GM23248 (cell line): Measurements from ENCODE around the gene CYB5D1. TPM values are rescaled to one million over a fixed set of nuclear protein-coding genes. Genes with fewer than 3 reads are reported as not detected.

Experiments used
- DNase-seq: peaks from one replicate; pipeline ENCODE4 v3.0.0-alpha.2; 2015
- H2AFZ ChIP-seq: fragments of 200-600 bp; sonication (generic); 2 replicates; pipeline ENCODE4 v1.6.1; 2016; ENCODE audit warnings: antibody characterized with exemption
- H3F3A ChIP-seq: fragments of 200-600 bp; sonication (generic); 2 replicates; pipeline ENCODE4 v1.6.1; 2016; ENCODE audit warnings: mild to moderate bottlenecking, antibody characterized with exemption, mixed run types; ENCODE audit not compliant: insufficient read depth
- H3K27ac ChIP-seq: fragments of 200-600 bp; sonication (generic); 2 replicates; pipeline ENCODE4 v1.5.1; 2016; ENCODE audit warnings: mild to moderate bottlenecking
- H3K27me3 ChIP-seq: fragments of 200-600 bp; sonication (generic); replicated peaks from 2 replicates; pipeline ENCODE4 v1.6.1; 2016; ENCODE audit warnings: mild to moderate bottlenecking; ENCODE audit not compliant: insufficient read depth
- H3K36me3 ChIP-seq: fragments of 200-600 bp; sonication (generic); 2 replicates; pipeline ENCODE4 v1.6.1; 2016; ENCODE audit warnings: low read depth, mild to moderate bottlenecking
- H3K4me1 ChIP-seq: fragments of 200-600 bp; sonication (generic); 2 replicates; pipeline ENCODE4 v1.6.1; 2016; ENCODE audit warnings: mild to moderate bottlenecking; ENCODE audit not compliant: insufficient read depth
- H3K4me2 ChIP-seq: fragments of 200-600 bp; sonication (generic); one replicate; pipeline ENCODE4 v1.6.1; 2016; ENCODE audit warnings: mild to moderate bottlenecking; ENCODE audit not compliant: unreplicated experiment
- H3K4me3 ChIP-seq: fragments of 200-600 bp; sonication (generic); 2 replicates; pipeline ENCODE4 v1.5.1; 2016; ENCODE audit warnings: mild to moderate bottlenecking
- H3K79me2 ChIP-seq: fragments of 200-600 bp; sonication (generic); 2 replicates; pipeline ENCODE4 v1.6.1; 2016; ENCODE audit warnings: mild to moderate bottlenecking; ENCODE audit not compliant: insufficient read depth
- H3K9ac ChIP-seq: fragments of 200-600 bp; sonication (generic); 2 replicates; pipeline ENCODE4 v1.6.1; 2016; ENCODE audit warnings: mild to moderate bottlenecking
- H3K9me2 ChIP-seq: fragments of 200-600 bp; sonication (generic); 2 replicates; pipeline ENCODE4 v1.6.1; 2016; ENCODE audit warnings: mixed run types, mild to moderate bottlenecking, moderate library complexity; ENCODE audit not compliant: insufficient read depth
- H3K9me3 ChIP-seq: fragments of 200-600 bp; sonication (generic); one replicate; pipeline ENCODE4 v1.6.1; 2017; ENCODE audit warnings: low read depth
- H4K20me1 ChIP-seq: fragments of 200-600 bp; sonication (generic); 2 replicates; pipeline ENCODE4 v1.6.0; 2016; ENCODE audit not compliant: insufficient read depth
- EZH2 ChIP-seq: fragments of 200-600 bp; sonication (generic); IDR thresholded peaks from 2 replicates; pipeline ENCODE4 v1.6.1; 2018; ENCODE audit warnings: antibody characterized with exemption, mild to moderate bottlenecking; ENCODE audit not compliant: insufficient read depth, poor library complexity, severe bottlenecking
- EZH2phosphoT487 ChIP-seq: fragments of 200-600 bp; sonication (generic); IDR thresholded peaks from 2 replicates; pipeline ENCODE4 v1.6.1; 2018; ENCODE audit warnings: antibody characterized with exemption, moderate library complexity, mild to moderate bottlenecking, low read depth; ENCODE audit not compliant: insufficient read depth
- WGBS, 2 experiments: methylation state at CpG; one replicate each; pipeline ENCODE4 v1.1.6; 2015 to 2017; ENCODE audit warnings: low lambda C conversion rate in 2 of 2, low coverage in 1 of 2; ENCODE audit errors: missing lambda C conversion rate in 2 of 2; 5-methylcytosine and 5-hydroxymethylcytosine counted together
- in situ Hi-C: fragments of 300-500 bp; cut with MboI; formaldehyde crosslinking; loops from 2 replicates; pipeline ENCODE4 v1.15.0; 2020
- polyA plus RNA-seq: library from polyadenylated mRNA; unstranded; fragments of >200 nt; fragmentation: Nextera tagmentation; extraction: Ambion mirVana; gene quantifications from 2 replicates; pipeline ENCODE4 v1.2.1, GENCODE V29; 2016
- total RNA-seq: library from RNA; depleted of rRNA; stranded (reverse); fragments of >200 nt; shearing (Covaris generic); gene quantifications from 2 replicates; pipeline ENCODE4 v1.2.3, GENCODE V29; 2014

The CYB5D1 gene
- total and polyA plus RNA-seq, 2 experiments from 2014 or later = 9.9 to 11.0 TPM

GRCh38 chr17:7873051-7873450 is 15.2 kb downstream of the CYB5D1 start:
- no peaks in the 10 kb centered on the region for H3K4me1 ChIP-seq
- H3K9ac ChIP-seq = no peak overlapping the region
- H3K36me3 ChIP-seq = 0 out of 2 replicates have a peak, but pooled peaks cover 7% of the 10 kb centered on the region
- H3K9me2 ChIP-seq = no peaks in the 10 kb centered on the region
- no peak overlapping the region for H3K4me2 ChIP-seq
- no peak overlapping the region for H3K27ac ChIP-seq
- H3K79me2 ChIP-seq = no peaks in the 10 kb centered on the region
- no peak for DNase-seq
- H3K4me3 ChIP-seq = no peak overlapping the region
- H3K9me3 ChIP-seq = no peaks in the 10 kb centered on the region
- no peaks in the 10 kb centered on the region for H3K27me3 ChIP-seq
- no peak for TF ChIP-seq EZH2
- TF ChIP-seq EZH2phosphoT487 = no peak
- H4K20me1 ChIP-seq = no peaks in the 10 kb centered on the region
- no peak overlapping the region for H2AFZ ChIP-seq
- no peaks in the 10 kb centered on the region for H3F3A ChIP-seq
- in situ Hi-C loops = no loop called here
- WGBS, 2 experiments = 77 to 79% methylated on average over 4 of the region's 4 CpGs

- Histone ChIP-seq H3K4me3 (no peak overlapping the region), H3K9me3 (no peaks in the 10 kb centered on the region), H3K79me2 (no peaks in the 10 kb centered on the region), H3K4me1 (no peaks in the 10 kb centered on the region), H4K20me1 (no peaks in the 10 kb centered on the region), H2AFZ (no peak overlapping the region), H3K9me2 (no peaks in the 10 kb centered on the region), H3K4me2 (no peak overlapping the region), H3K27me3 (no peaks in the 10 kb centered on the region), H3K9ac (no peak overlapping the region), H3K36me3 (0 out of 2 replicates have a peak, but pooled peaks cover 11% of the 10 kb centered on the region), H3F3A (no peaks in the 10 kb centered on the region), H3K27ac (no peak overlapping the region)
- in situ Hi-C loops = no loop called here
- no peak for TF ChIP-seq EZH2phosphoT487
- no peak for TF ChIP-seq EZH2
- WGBS, 2 experiments = 91 to 96% methylated on average over 2 of the region's 2 CpGs
- DNase-seq = no peak
Measured at GRCh38 chr17:7875804-7876370, 18.1 kb downstream of the CYB5D1 start.

DNA sequence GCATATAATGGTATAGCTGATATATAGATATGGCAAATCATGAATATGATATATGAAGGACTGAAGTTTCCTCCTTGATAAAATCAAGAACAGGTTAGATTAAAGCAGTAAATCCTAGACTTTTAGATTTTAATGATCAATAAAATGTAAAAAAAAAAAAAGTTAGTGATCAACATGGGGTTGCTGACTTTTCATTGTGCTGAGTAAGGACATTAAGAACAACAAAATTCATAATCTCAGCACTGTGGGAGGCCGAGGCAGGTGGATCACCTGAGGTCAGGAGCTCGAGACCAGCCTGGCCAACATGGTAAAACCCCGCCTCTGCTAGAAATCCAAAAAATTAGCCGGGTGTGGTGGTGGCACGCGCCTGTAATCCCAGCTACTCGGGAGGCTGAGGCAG is 20.4 kb downstream of the CYB5D1 start:
- Histone ChIP-seq H3K4me3 (no peak overlapping the region), H3K9me2 (no peaks in the 10 kb centered on the region), H2AFZ (no peak overlapping the region), H3K4me1 (no peaks in the 10 kb centered on the region), H3F3A (peaks cover under 1% of the 10 kb centered on the region; the same call in 1 of the 2 replicates), H3K4me2 (no peak overlapping the region), H4K20me1 (no peaks in the 10 kb centered on the region), H3K9me3 (no peaks in the 10 kb centered on the region), H3K27me3 (no peaks in the 10 kb centered on the region), H3K36me3 (0 out of 2 replicates have a peak, but pooled peaks cover 11% of the 10 kb centered on the region), H3K9ac (no peak overlapping the region), H3K79me2 (no peaks in the 10 kb centered on the region), H3K27ac (no peak overlapping the region)
- DNase-seq = no peak
- TF ChIP-seq EZH2phosphoT487 (no peak), EZH2 (no peak)
- WGBS, 2 experiments = 95% methylated on average over 7 of the region's 7 CpGs
- in situ Hi-C loops = no loop called here

DNA sequence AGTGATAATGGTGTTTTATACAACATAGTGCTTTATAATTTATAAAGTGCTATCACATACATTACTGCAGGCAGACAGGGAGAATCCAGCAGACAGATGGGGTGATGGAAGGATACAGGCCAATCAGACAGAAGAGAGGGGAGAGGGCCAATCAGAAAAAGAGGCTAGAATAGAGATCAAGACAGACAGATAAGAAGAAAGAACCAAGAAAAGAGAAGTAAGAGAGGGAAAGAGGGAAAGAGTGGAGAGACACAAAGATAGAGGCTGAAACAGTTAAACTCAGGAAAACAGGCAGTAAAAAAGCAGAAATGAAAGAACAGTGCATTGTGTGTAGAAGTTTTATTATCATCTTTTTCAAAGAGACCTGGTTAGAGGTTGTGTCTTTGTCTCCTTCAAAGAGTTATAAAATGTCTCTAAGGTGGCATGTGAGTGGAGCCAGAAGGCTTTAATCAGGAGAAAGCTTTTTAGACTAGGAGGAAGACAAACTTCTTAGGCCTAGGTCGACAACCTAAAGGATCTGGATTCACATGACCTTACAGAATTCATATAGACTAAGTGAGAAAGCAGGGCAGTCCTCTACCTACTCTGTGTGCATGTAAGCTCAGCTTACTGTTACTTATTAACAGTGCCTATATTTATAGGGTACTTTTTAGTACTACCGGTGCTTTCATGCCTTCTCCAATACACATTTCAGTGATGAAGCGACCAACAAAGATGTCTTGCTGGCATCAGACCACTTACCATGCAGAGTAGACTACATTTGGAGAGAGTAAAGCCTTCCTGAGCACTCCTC is 22.5 kb downstream of the CYB5D1 start:
- Histone ChIP-seq H3K9me3 (no peaks in the 10 kb centered on the region), H3K27me3 (no peaks in the 10 kb centered on the region), H3K4me2 (no peak overlapping the region), H3K4me1 (peaks cover 6% of the 10 kb centered on the region; the same call in 1 of the 2 replicates), H3K36me3 (0 out of 2 replicates have a peak, but pooled peaks cover 11% of the 10 kb centered on the region), H3K9me2 (no peaks in the 10 kb centered on the region), H3K4me3 (no peak overlapping the region), H2AFZ (no peak overlapping the region), H3K27ac (no peak overlapping the region), H3K79me2 (no peaks in the 10 kb centered on the region), H3F3A (peaks cover 6% of the 10 kb centered on the region; the same call in 1 of the 2 replicates), H3K9ac (no peak overlapping the region; the same call in 1 of the 2 replicates), H4K20me1 (no peaks in the 10 kb centered on the region)
- TF ChIP-seq EZH2 = no peak
- TF ChIP-seq EZH2phosphoT487 = no peak
- in situ Hi-C loops = no loop called here
- no peak for DNase-seq
- 54 to 56% methylated on average over 3 of the region's 3 CpGs for WGBS, 2 experiments
